Prostate gland (tissue), 2 donors: Measurements from ENCODE around the gene ZNF782.

ENCODE experiments used
- POLR2AphosphoS5 ChIP-seq: sonication (generic); formaldehyde crosslinking; IDR thresholded peaks from one replicate; pipeline ENCODE4 v1.6.1; 2017; ENCODE audit warnings: antibody characterized with exemption
- TF ChIP-seq, protein P1 (sequence below), 4 experiments: fragments of 200-600 bp in 2 of 4; fragments of 450-650 bp in 2 of 4; sonication (generic) in 2 of 4; IDR thresholded peaks; 1 replicate in 3 of 4; 2 replicates in 1 of 4; pipeline ENCODE4 v1.5.1; 2016 to 2019; ENCODE audit warnings: antibody characterized with exemption in 4 of 4, mild to moderate bottlenecking in 2 of 4, moderate library complexity in 2 of 4

DNA sequence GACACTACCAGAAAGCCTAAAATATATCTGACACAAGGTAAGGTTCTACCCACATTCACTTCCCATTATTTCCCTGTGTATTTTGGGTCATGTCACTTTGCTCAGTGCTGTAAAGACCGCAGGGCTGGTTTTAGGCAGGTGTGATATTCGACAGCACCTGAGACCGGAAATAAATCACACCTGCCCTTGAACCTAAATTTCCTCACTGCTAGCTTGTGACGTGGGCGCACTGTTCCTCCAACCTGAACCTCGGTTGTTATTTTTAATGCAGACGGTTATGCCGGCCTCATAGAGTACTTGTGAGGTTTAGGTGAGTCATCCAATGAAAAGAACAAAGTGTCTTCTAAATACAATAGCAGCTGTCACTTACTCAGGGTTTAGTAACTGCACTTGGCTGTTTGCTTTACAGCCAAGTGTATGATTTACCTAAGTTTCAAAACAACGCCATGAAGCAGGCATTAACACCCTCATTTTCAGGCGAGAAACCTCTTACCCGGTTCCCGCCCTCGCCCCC lies 20.7 kb upstream of the ZNF782 start:
- peak; percentile 78 for TF ChIP-seq POLR2AphosphoS5
- TF ChIP-seq, protein P1, sequence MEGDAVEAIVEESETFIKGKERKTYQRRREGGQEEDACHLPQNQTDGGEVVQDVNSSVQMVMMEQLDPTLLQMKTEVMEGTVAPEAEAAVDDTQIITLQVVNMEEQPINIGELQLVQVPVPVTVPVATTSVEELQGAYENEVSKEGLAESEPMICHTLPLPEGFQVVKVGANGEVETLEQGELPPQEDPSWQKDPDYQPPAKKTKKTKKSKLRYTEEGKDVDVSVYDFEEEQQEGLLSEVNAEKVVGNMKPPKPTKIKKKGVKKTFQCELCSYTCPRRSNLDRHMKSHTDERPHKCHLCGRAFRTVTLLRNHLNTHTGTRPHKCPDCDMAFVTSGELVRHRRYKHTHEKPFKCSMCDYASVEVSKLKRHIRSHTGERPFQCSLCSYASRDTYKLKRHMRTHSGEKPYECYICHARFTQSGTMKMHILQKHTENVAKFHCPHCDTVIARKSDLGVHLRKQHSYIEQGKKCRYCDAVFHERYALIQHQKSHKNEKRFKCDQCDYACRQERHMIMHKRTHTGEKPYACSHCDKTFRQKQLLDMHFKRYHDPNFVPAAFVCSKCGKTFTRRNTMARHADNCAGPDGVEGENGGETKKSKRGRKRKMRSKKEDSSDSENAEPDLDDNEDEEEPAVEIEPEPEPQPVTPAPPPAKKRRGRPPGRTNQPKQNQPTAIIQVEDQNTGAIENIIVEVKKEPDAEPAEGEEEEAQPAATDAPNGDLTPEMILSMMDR (IDR thresholded peaks at IDR 0.05), result no peak
